Measurements from ENCODE around the gene NUDT21.
A peak's percentile ranks its signal among the peaks of the same experiment; 100 is the strongest.
"Not testable (repeated sequence)": the region's sequence is repeated elsewhere in the genome, so short reads cannot be mapped to it uniquely, and the experiment has no call there.

The NUDT21 gene

DNA sequence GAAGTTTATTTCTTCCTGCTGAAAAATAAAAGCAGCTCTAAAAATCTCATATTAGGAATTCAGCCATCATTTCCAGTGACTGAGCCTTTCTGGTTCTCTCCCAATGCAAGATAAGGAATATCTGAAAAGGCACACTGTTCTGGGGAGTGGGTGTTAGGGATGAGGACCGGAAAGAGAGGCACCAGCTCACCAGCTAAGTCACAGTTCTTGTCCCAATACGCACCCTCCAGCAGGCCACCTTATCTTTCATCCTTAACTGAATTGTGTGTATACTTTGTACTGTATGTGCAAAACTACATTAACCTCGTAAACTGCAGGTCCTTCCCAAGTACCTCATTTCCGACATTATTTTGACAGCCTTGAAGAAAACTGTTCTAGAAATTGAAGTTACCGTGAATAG is 36.8 kb downstream of the NUDT21 start:
- DNase-seq, result no peak

- DNase-seq, result no peak
These were observed 37.8 kb downstream of the NUDT21 start for GRCh38 chr16:56413381-56413780.

DNA sequence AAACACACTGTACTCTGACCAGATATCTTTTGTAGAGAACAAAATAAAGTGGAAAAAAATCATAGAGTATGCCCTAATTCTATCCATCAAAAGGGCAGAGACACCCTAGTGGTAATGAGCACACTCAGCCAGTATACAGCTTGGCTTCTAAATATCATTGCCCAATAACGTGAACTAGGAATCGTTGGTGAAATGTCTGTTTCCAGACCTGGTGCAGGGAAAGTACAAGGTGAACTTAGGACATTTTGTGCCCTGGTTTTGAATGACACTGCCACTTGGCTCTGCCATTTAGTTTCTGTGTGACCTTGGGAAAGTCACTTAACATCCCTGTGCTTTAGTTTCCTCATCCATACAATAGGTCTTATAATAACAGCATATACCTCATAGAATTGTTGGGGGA is 39.5 kb downstream of the NUDT21 start:
- no peak for DNase-seq

DNA sequence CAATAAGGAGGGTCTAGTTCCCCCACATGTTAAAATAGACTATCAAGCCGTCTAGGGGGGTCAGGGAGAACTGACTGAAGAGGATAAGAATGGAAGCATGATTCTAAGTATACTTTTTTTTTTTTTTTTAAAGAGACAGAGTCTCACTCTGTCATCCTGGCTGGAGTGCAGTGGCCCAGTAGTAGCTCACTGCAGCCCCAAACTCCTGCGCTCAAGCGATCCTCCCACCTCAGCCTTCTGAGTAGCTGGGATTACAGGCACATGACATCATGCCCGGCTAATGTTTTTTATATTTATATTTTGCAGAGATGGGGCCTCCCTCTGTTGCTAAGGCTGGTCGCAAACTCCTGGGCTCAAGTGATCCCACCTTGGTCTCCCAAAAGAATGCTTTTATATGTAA is 40.0 kb downstream of the NUDT21 start:
- DNase-seq, result no peak

DNA sequence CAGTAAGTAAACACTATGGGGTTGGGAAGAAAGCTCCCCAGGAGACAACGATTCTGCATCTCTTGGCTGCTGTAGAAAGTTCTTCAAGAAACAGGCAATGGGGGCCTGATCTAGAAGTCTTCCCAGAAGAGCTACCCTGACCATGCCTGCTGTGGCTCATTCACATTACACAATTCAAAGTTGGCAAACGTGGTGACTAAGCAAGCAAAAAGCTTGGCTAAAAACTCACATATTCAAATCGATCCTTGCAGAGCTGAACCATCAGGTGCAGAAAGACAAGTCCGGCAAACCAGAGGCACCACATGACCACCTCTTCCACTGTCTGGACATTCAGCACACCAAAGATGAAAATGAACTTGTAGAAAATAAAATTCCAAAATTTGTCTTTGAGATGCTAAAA is 41.9 kb downstream of the NUDT21 start:
- no peak for DNase-seq

- no peak for DNase-seq
These were observed 42.6 kb downstream of the NUDT21 start for GRCh38 chr16:56408379-56409098.

GRCh38 chr16:56405977-56406672 is 45.0 kb downstream of the NUDT21 start:
- DNase-seq, result no peak

DNA sequence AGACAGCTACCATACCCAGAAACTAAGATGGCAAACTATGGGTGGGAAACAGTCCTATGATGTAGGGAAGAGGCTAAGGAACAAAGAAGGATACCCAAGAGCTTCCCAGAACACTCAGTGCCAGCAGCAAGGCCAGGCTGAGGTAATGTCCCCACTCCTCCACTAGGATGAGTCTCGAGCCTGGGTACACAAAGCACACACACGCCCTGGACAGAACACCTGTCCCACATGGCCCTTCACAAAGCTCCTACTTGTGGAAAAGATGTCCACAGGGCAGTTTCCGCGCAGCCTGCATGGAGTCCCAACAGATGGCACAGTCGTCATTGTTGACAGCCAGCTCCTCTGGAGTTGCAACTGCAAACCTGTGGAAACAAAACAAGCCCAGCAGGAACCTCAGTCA is 49.6 kb downstream of the NUDT21 start:
- no peak for DNase-seq

GRCh38 chr16:56400458-56400857 is 50.7 kb downstream of the NUDT21 start:
- peak; percentile 82 for DNase-seq

DNA sequence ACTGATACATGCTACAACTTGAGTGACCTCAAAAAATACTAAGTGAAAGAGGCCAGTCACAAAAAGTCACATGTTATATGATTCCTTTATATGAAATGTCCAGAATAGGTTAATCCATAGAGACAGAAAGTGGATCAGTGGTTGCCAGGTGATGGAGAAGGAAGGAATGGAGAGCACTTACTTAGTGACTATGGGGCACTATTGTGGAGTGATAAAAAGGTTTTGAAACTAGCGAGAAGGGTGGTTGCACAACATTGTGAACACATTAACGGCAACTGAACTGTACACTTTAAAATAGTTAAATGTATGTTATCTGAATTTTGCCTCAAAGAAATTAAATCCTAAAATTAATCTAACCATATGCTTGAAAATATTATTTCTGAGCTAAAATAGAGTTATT is 51.6 kb downstream of the NUDT21 start:
- no peak for DNase-seq

DNA sequence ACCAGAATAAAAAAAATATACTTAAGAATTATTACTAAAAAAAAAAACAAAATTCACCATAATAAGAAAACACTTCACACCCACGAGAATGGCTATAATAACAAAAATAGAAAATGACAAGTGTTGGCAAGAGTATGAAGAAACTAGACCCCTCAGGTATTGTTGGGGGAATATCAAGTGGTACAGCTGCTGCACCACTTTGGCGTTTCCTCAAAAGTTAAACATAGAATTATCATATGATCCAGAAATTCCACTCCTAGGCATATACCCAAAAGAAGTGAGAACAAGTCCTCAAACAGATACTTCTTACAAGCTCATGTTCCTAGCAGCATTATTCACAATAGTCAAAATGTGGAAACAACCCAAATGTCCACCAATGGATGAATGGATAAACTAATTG is 52.1 kb downstream of the NUDT21 start:
- DNase-seq, result no peak

DNA sequence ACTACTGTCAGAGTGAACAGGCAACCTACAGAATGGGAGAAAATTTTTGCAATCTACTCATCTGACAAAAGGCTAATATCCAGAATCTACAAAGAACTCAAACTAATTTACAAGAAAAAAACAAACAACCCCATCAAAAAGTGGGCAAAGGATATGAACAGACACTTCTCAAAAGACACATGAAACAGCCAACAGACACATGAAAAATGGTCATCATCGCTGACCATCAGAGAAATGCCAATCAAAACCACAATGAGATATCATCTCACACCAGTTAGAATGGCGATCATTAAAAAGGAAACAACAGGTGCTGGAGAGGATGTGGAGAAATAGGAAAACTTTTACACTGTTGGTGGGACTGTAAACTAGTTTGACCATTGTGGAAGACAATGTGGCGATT is 54.4 kb downstream of the NUDT21 start:
- not testable (repeated sequence) for DNase-seq

DNA sequence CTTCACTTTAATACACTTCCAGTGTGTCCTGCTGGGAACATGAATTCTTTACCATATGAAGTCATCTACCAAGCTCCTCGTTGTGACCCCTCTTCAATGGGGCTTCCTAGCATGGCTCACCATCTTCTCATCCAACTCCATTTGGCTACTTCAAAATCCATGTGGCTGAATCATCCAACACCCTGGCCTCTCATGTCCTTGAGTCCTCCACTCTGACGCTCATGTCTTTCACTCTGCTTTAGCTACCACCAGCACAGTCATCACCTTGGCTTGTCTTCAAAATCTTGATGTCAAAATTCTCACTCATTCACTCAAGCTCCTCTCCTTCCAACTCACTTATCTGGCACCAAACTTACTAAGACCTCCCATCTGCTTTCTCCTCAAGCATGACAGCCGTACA is 61.6 kb downstream of the NUDT21 start:
- no peak for DNase-seq

- DNase-seq, result no peak
These were observed 62.9 kb downstream of the NUDT21 start for GRCh38 chr16:56388209-56388608.

- no peak for DNase-seq
These were observed 63.7 kb downstream of the NUDT21 start for GRCh38 chr16:56387396-56387795.

- no peak for DNase-seq
These were observed 66.9 kb downstream of the NUDT21 start for GRCh38 chr16:56384074-56384721.

DNA sequence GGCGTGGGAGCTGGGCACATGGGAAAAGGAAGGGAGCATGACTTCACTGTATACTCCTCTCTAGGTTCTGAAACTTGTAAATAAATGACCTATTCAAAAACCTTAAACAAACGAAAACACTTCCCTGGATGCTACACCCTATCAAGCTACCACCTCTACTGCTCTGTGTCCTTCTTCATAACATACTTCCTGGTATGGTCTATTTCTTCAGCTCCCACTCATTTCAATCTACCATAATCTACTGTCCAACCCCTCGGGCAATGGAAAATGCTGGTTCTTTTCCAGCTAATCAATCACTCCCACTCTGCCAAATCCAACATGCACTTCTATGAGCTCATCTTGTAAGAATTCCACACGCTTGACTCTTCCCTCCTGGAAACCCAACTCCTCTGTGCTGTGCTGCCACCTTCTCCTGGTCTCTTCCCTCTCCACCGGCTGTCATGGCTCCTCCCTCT is 68.2 kb downstream of the NUDT21 start:
- no peak for DNase-seq

DNA sequence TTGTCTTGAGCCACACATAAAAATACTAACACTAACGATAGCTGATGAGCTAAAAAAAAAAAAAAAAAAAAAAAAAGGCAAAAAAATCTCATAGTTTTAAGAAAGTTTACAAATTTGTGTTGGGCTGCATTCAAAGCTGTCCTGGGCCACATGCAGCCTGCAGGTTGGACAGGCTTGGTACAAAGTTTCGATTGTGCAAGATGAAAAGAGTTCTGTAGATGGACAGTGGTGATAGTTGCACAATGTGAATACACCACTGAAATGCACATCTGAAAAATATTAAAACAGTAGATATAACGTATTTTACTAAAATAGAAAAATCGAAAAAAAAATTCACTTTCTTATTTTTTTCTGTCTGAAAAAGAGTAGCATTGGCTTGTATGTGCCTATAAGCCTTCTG is 68.7 kb downstream of the NUDT21 start:
- no peak for DNase-seq

DNA sequence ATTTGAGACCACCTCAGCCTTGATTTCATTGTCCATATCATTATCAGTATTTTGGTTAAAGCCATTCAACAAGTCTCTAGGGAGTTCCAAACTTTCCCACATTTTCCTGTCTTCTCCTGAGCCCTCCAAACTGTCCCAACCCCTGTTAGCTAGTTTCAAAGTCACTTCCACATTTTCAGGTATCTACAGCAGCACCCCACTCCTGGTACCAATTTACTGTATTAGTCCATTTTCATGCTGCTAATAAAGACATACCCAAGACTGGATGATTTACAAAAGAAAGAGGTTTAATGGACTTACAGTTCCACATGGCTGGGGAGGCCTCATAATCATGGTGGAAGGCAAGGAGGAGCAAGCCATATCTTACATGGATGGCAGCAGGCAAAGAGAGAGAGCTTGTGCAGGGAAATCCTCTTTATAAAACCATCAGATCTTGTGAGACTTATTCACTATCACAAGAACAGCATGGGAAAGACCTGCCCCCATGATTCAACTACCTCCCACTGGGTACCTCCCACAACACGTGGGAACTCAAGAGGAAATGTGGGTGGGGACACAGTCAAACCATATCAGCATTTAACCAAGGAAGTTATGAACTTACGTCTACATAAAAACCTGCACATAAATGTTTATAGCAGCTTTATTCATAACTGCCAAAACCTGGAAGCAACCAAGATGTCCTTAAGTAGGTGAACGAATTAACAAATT is 70.2 kb downstream of the NUDT21 start:
- not testable (repeated sequence) for DNase-seq
